Bronchial epithelial cell (primary cell): Measurements from ENCODE around the gene PSMB2. TPM values are rescaled to one million over a fixed set of nuclear protein-coding genes. Genes with fewer than 3 reads are reported as not detected.

ENCODE experiments used
- DNase-seq: peaks from one replicate; pipeline ENCODE4 v3.0.0-alpha.2; 2010; ENCODE audit warnings: low read depth
- FAIRE-seq: peaks from 2 replicates; lab custom pipeline; 2011; peaks lifted over from hg19 to GRCh38; lab: Jason Lieb, UNC
- H3K27me3 ChIP-seq: 2 replicates; pipeline ENCODE4 v1.5.1; 2011; ENCODE audit warnings: low read length; ENCODE audit not compliant: control insufficient read depth, insufficient read depth
- H3K36me3 ChIP-seq: 2 replicates; pipeline ENCODE4 v1.5.1; 2011; ENCODE audit warnings: low read length; ENCODE audit not compliant: control insufficient read depth, insufficient read depth
- H3K4me3 ChIP-seq: 2 replicates; pipeline ENCODE4 v1.5.1; 2011; ENCODE audit warnings: mild to moderate bottlenecking, low read depth, low read length, control low read depth
- CTCF ChIP-seq: IDR thresholded peaks from 2 replicates; pipeline ENCODE4 v1.5.1; 2011; ENCODE audit warnings: mild to moderate bottlenecking, moderate library complexity, low read length, control low read depth, inconsistent platforms; ENCODE audit not compliant: insufficient read depth, severe bottlenecking
- total RNA-seq: library from RNA; depleted of rRNA; stranded (reverse); fragments of >200 nt; gene quantifications from 2 replicates; pipeline ENCODE4 v1.2.1, GENCODE V29; 2014

Gene PSMB2
- total RNA-seq, 1 donor from 2014 or later, result 12.4 TPM

GRCh38 chr1:35663434-35663833 lies 22.1 kb upstream of the PSMB2 start:
- FAIRE-seq (no peak), DNase-seq (no peak)
- H3K4me3 ChIP-seq, result no peak overlapping the region
- H3K27me3 ChIP-seq, result peaks cover 3% of the 10 kb centered on the region
- no peak for TF ChIP-seq CTCF
- no peaks in the 10 kb centered on the region for H3K36me3 ChIP-seq

- H3K27me3 ChIP-seq, result no peaks in the 10 kb centered on the region
- H3K4me3 ChIP-seq, result no peak overlapping the region
- DNase-seq, result no peak
- FAIRE-seq, result peak; percentile 40
- no peak for TF ChIP-seq CTCF
- no peaks in the 10 kb centered on the region for H3K36me3 ChIP-seq
Observed at GRCh38 chr1:35661474-35661795, 20.1 kb upstream of the PSMB2 start.

- DNase-seq, result peak; percentile 21
- Histone ChIP-seq H3K36me3 (no peaks in the 10 kb centered on the region), H3K27me3 (no peaks in the 10 kb centered on the region), H3K4me3 (no peak overlapping the region)
- TF ChIP-seq CTCF, result no peak
- FAIRE-seq, result no peak
Observed at GRCh38 chr1:35660581-35661473, 19.5 kb upstream of the PSMB2 start.

- DNase-seq (no peak), FAIRE-seq (no peak)
- Histone ChIP-seq H3K36me3 (no peaks in the 10 kb centered on the region), H3K4me3 (no peak overlapping the region), H3K27me3 (no peaks in the 10 kb centered on the region)
- TF ChIP-seq CTCF, result no peak
Observed at GRCh38 chr1:35659589-35659988, 18.3 kb upstream of the PSMB2 start.

GRCh38 chr1:35657851-35658250 lies 16.5 kb upstream of the PSMB2 start:
- FAIRE-seq (no peak), DNase-seq (no peak)
- Histone ChIP-seq H3K4me3 (no peak overlapping the region), H3K36me3 (no peaks in the 10 kb centered on the region), H3K27me3 (no peaks in the 10 kb centered on the region)
- no peak for TF ChIP-seq CTCF

- Histone ChIP-seq H3K27me3 (no peaks in the 10 kb centered on the region), H3K36me3 (no peaks in the 10 kb centered on the region), H3K4me3 (no peak overlapping the region)
- DNase-seq (no peak), FAIRE-seq (no peak)
- no peak for TF ChIP-seq CTCF
Observed at GRCh38 chr1:35656863-35657232, 15.5 kb upstream of the PSMB2 start.
